Panc1 (cell line): ENCODE measurements around the gene SLC51A. TPM values are rescaled to one million over a fixed set of nuclear protein-coding genes. Genes with fewer than 3 reads are reported as not detected.
A peak's percentile ranks its signal among the peaks of the same experiment; 100 is the strongest.

Experiments
- ATAC-seq: fragments of 200-7000 bp; cut with Tn5 transposase; 2 replicates; pipeline ENCODE4 v1.9.1; 2020; ENCODE audit warnings: mild to moderate bottlenecking, moderate library complexity
- BruUV-seq: library from RNA; stranded (reverse); fragments of 400-500 nt; replicated peaks from 2 replicates; lab custom pipeline; 2021; lab: Mats Ljungman, UMichigan
- CTCF ChIA-PET: fragments of 300-600 bp; sonication (Branson Sonifier 250); formaldehyde crosslinking; loops from one replicate; lab custom pipeline; 2022; ENCODE audit warnings: antibody characterized with exemption; lab: Charles Lee
- POLR2A ChIA-PET: fragments of 300-600 bp; sonication (Branson Sonifier 250); formaldehyde crosslinking; loops from one replicate; lab custom pipeline; 2022; ENCODE audit warnings: antibody characterized with exemption; lab: Charles Lee
- DNase-seq: peaks from one replicate; pipeline ENCODE4 v3.0.0-alpha.2; 2010; ENCODE audit warnings: low read depth, low spot score
- H3K27ac ChIP-seq: 2 replicates; pipeline ENCODE4 v1.5.1; 2011; ENCODE audit warnings: mild to moderate bottlenecking, low read length, inconsistent platforms
- H3K27me3 ChIP-seq: fragments of 200-500 bp; sonication (Bioruptor generic); 2 replicates; pipeline ENCODE4 v1.6.0; 2014; ENCODE audit warnings: low read length, inconsistent platforms; ENCODE audit not compliant: control insufficient read depth, insufficient read depth
- H3K36me3 ChIP-seq: fragments of 200-500 bp; sonication (Bioruptor generic); 2 replicates; pipeline ENCODE4 v1.5.1; 2014; ENCODE audit warnings: inconsistent platforms, mild to moderate bottlenecking, low read length, moderate library complexity; ENCODE audit not compliant: control insufficient read depth, insufficient read depth
- H3K4me1 ChIP-seq: 2 replicates; pipeline ENCODE4 v1.5.1; 2011; ENCODE audit warnings: inconsistent platforms, mild to moderate bottlenecking, low read length, moderate library complexity; ENCODE audit not compliant: control insufficient read depth, insufficient read depth
- H3K4me3 ChIP-seq, 2 experiments: 2 replicates each; pipeline ENCODE4 v1.5.1; 2011 to 2012; ENCODE audit warnings: low read depth in 2 of 2, low read length in 2 of 2, mild to moderate bottlenecking in 2 of 2, inconsistent platforms in 1 of 2, moderate library complexity in 1 of 2
- H3K9me3 ChIP-seq: fragments of 200-500 bp; sonication (Bioruptor generic); 2 replicates; pipeline ENCODE4 v1.5.1; 2014; ENCODE audit warnings: low read depth, mild to moderate bottlenecking, inconsistent platforms, low read length, moderate library complexity; ENCODE audit not compliant: control insufficient read depth, insufficient read depth
- CTCF ChIP-seq: fragments of 450-650 bp; IDR thresholded peaks from 2 replicates; pipeline ENCODE4 v1.5.1; 2017; ENCODE audit warnings: mild to moderate bottlenecking
- POLR2AphosphoS5 ChIP-seq: IDR thresholded peaks from 2 replicates; pipeline ENCODE4 v1.6.1; 2012; ENCODE audit warnings: mild to moderate bottlenecking, low read depth, low read length, moderate library complexity
- REST ChIP-seq, 2 experiments: IDR thresholded peaks; 2 replicates each; pipeline ENCODE4 v1.6.1; 2011 to 2012; ENCODE audit warnings: low read depth in 2 of 2, control low read depth in 1 of 2, low read length in 1 of 2, mild to moderate bottlenecking in 1 of 2, moderate library complexity in 1 of 2; ENCODE audit not compliant: insufficient read depth in 1 of 2
- SIN3A ChIP-seq: IDR thresholded peaks from 2 replicates; pipeline ENCODE4 v1.6.1; 2012; ENCODE audit warnings: low read depth, mild to moderate bottlenecking, low read length, moderate library complexity, borderline replicate concordance; ENCODE audit not compliant: insufficient read depth
- TCF7L2 ChIP-seq: IDR thresholded peaks from 2 replicates; pipeline ENCODE4 v1.6.1; 2011; ENCODE audit warnings: mild to moderate bottlenecking, low read depth, low read length, inconsistent platforms
- in situ Hi-C: cut with HindIII; loops from 2 replicates; pipeline ENCODE4 v1.10.0; 2016; ENCODE audit warnings: low sequenced_read_pairs, low pct_unique_long_range_greater_than_20kb
- intact Hi-C: fragments of 100-400 bp; cut with micrococcal nuclease; formaldehyde crosslinking; loops from one replicate; pipeline ENCODE4 v1.10.0; 2022; ENCODE audit not compliant: unreplicated experiment
- total RNA-seq: library from RNA; stranded (reverse); gene quantifications from one replicate; pipeline ENCODE4 v1.2.1, GENCODE V29; 2021; ENCODE audit not compliant: unreplicated experiment

The SLC51A gene
- total RNA-seq, 1 experiment from 2014 or later = not detected

- no peak for DNase-seq
- in situ Hi-C loops (no loop called here), intact Hi-C loops (no loop called here)
- POLR2A ChIA-PET = interaction anchor here (0.6 kb wide), 2 partner anchors 46 to 79 kb away, joined by 3 read pairs; no protein-coding TSS in a partner anchor
- no peak for ATAC-seq
- no peak for TF ChIP-seq TCF7L2
- TF ChIP-seq REST (IDR thresholded peaks at IDR 0.05; ENCODE audit: insufficient read depth in 1 of 2, low read depth in 2 of 2, low read length in 1 of 2) = no peak
- TF ChIP-seq CTCF = no peak
- no peak for TF ChIP-seq SIN3A
- CTCF ChIA-PET = no interaction called here
- no peaks in the 10 kb centered on the region for H3K27me3 ChIP-seq
- no TSS peak for BruUV-seq
- H3K36me3 ChIP-seq = peaks cover 17% of the 10 kb centered on the region
- no peak overlapping the region for H3K27ac ChIP-seq
- no peak overlapping the region for H3K4me3 ChIP-seq
- H3K4me1 ChIP-seq = no peaks in the 10 kb centered on the region
- H3K9me3 ChIP-seq = no peaks in the 10 kb centered on the region
Measured at GRCh38 chr3:196235452-196236122, 19.3 kb downstream of the SLC51A start.

GRCh38 chr3:196236223-196236622 is 19.9 kb downstream of the SLC51A start:
- TSS peak; percentile 42 for BruUV-seq
- TF ChIP-seq TCF7L2 (no peak), SIN3A (no peak), CTCF (no peak), POLR2AphosphoS5 (no peak), REST (IDR thresholded peaks at IDR 0.05; ENCODE audit: insufficient read depth in 1 of 2, low read depth in 2 of 2, low read length in 1 of 2) (no peak)
- H3K27ac ChIP-seq = no peak overlapping the region
- H3K4me1 ChIP-seq = no peaks in the 10 kb centered on the region
- no peaks in the 10 kb centered on the region for H3K27me3 ChIP-seq
- no peak overlapping the region for H3K4me3 ChIP-seq
- in situ Hi-C loops = no loop called here
- POLR2A ChIA-PET = interaction anchor here (0.6 kb wide), 1 partner anchor 79 kb away, joined by 3 read pairs; no protein-coding TSS in a partner anchor
- DNase-seq (no peak), ATAC-seq (no peak)
- intact Hi-C loops = no loop called here
- CTCF ChIA-PET = no interaction called here
- peaks cover 19% of the 10 kb centered on the region for H3K36me3 ChIP-seq
- no peaks in the 10 kb centered on the region for H3K9me3 ChIP-seq
